Retina (tissue), 1 donor: ENCODE data around the gene LEMD1.
A peak's percentile ranks its signal among the peaks of the same experiment; 100 is the strongest.

Experiments
- DNase-seq: peaks from one replicate; pipeline ENCODE4 v3.0.0-alpha.2; 2016

Gene LEMD1

DNA sequence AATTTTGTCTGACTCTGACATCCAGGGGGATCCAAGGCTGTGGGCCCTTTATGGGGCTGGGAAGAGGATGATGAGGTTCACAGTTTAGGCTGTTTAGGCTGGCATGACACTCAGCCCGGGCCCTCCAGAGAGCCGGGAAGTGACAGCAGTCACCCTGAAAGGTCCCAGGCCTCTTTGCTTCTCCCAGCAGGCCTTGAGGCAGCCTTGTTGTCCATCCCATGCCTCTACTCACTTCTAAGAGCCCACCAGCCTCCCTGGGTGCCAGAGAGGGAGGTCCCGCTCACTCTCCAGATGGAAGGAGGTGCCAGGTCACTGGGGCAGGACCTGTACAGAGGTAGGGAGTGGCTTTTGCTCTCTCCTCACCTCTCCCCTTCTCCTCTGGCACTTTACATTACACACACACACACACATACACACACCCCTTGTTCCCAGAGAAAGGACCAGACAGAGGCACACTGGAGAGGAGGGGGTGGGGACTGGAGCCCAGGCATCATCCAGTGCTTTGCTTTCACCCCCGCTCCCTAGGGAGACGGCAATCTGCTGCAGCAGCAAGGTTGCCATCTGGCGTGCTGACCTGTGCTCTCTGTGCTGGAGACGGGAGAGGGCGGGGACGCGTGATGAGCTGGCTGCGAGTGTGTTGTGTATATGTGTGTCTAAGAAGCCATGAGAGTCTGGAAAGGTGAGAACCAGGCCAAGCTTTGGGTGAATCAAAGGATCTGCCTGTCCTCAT lies 69.7 kb downstream of the LEMD1 start:
- DNase-seq: peak; percentile 79

DNA sequence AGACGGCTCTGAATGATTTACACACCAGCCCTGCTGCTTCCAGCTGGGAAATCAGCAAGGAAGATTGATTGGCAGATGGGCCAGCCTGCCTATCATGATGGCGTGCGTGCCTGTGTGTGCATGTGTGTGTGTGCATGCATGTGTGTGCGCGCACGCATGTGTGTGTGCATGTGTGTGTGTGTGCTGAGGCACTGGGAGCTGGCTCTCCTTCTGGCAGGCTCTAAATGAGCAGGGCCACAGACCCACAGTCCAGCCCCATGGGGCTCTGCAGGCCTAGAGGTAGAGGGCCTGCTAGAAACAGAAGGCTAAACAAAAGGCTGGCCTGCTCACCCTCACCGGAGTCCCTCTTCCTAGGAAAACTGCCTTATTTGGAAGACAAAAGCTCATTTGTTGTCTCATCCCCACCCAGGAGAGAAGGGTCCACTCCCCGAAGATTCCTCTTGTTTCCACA lies 71.1 kb downstream of the LEMD1 start:
- DNase-seq: peak; percentile 77

DNA sequence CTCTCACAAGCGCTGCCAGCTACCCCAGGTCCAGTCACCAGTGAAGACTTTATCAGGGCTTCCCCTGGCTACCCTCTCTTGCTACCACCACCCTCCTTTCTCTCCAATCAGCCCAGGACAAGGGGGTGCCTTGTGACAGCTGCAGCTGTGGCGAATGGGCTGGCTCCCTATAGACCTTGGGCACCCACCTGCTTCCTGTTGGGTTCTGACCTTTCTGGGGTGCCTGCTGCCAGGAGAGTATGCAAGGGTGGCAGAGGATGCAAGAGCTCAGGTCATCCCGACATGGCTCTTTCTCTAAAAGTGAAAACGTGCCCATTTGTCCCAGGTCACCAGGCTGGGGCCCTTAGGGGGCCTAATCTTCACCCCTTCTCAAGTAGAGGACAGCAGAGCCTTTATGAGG lies 71.7 kb downstream of the LEMD1 start:
- no peak for DNase-seq

DNA sequence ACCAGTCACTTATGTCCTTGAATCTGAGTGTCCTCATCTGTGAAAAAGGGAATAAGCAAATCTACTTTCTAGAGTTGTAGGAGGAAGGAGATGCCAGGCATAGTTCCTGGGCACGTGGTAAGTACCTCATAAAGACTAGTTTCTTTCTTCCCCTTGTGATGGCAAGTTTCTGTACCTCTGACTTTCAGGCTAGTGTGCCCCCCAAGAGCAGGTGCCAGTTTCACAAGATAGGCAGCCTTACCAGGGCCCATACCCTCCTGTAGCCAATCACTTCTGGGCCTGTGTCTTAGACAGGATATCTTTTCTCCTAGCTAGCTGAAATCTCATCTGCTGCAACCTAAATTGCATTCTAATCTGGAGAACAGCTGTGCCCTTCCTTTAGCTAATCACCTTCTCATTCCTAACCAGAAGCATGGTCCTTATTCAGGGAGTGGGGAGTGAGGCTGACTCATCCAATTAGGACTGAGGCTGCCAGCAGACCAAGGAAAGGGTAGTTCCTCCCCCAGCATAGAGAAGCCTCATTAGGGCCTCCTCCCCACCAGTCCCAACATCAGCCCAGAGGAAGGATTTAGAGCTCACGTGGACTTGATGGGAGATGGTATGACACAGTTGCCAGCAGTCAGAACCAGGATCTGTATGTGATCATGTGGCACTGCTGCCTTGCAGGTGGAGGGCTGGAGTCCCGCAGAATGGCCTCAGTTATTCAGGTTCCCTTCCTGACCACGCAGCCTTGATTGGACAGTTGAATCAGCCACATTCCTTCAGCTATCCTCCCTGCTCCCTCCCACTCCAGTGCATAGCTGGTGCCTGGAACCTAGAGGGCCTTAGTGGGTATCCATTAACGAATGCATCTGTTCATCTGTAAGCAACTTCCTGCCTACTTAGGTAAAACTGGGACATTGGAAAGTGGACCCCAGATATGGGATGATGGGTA lies 73.0 kb downstream of the LEMD1 start:
- DNase-seq: peak; percentile 34

DNA sequence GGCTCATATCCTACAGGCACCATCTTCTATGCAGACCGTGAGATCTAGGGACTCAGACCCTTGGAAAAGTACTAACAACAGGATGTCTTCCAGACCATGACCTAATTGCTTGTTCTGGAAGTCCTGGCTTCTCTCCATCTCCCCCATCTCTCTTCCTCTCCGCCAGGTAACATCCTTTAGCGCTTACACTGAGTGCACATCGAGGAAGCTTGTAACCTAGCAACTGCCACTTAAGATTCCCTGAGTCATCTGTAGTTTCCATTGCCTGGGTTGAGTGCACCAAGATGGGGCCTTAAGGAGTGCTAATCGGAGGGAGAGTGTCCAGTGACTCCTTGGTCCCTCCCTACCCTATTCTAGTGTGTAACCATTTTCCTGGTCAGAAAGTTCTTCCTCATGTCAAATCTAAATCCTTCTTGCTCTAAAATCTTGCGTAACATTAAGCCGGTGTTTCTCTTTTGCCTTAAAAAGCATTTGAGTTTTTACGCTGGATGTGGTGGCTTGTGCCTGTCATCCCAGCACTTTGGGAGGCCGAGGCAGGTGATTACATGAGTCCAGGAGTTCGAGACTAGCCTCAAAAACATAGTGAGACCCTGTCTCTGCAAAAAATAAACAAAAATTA lies 74.8 kb downstream of the LEMD1 start:
- no peak for DNase-seq

DNA sequence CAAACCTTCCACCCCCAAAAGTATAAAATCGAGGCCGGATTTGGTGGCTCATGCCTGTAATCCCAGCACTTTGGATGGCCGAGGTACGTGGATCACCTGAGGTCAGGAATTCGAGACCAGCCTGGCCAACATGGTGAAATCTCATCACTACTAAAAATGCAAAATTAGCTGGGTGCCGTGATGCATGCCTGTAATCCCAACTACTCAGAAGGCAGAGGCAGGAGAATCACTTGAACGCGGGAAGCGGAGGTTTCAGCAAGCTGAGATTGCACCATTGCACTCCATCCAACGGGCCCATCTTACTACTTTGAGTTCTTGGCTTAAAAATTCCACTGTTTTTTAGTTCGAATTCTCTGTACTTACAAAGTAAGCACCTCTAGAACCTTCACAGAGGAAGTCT lies 76.1 kb downstream of the LEMD1 start:
- DNase-seq: no peak

DNA sequence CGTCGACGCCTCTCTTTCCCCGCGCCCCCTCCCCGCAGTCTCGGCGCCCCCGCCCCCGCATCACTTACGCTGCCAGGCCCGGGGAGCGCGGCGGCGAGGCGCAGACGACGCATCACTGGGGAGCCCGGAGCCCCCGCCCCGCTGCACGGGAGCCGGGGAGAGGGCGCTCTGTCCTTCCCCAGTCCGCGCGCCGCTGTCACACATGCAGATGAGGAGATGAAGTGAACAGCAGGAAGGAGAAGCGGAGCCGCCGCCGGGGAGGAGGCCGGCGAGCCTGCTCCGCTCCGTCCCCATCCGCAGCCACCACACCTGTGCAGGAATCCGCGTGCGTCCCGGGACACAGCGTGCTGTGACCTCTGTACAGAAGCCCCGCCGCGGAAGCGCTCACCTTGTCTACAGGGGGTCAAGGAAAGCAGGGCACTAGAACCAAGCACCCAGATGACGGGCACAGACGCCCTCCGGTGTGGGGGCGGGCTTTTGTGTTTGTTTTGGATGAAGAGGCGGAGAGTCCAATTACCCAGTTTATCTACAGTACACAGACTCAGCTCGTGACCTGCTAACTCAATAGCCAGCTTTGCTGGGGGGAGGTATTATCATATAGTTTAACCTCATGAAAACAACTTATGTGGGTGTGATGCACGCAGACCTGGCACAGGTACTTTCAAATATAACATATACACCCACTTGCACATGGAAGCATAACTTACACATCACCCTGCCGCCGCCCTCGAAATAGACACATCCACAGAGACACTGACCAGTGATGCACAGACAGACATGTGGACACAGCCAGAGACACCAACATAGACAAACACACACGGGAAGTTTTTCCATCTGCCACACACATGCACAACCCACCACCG lies 77.6 kb downstream of the LEMD1 start:
- DNase-seq: peak; percentile 72

DNA sequence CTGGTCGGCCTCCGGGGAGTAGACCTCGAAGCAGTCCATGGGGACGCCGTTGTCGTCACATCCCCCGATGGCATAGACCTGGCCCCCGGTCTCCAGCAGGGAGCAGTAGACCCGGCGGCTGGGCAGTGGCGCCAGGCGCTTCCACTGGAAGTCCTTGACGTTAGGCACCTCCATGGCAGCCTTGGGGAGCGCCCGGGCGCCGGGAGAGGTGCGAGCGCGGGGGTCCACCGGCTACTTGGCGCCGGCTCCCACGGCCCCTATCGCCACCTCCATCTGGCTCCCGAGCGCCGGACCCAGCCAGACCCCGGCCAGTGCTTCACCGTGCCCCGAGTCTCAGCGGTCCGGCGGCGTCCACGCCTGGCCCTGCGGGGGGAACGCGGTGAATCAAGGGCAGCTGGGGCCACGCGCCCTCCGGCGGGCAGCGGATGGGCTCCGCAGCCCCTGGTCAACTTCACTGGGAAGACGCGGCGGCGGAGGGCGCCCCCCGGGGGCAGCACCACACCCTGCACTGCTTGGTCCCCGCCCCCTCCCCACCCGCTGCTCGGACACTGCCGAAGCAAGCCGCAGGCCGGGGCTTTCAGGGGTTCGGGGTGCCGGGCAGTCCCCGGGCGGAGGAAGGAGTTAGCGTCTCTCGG lies 78.3 kb downstream of the LEMD1 start:
- DNase-seq: peak; percentile 81

DNA sequence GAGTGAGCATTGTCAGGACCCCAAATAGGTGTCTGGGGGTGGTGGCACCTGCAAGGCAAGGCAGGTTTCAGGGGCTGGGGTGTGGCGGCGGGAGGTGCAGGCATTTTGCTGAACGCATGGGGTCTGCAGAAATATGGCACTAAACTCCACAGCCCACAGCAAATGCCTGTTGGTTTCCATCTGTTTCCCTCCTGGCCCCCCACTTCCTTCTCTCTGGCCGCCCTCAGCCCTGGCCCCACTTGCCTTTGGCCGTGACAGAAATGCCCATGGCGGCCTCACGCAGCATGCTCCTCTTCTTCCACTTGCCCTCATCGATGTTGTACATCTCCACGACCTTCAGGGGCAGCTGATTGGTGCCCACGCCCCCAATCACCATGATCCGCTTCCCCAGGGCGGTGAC lies 78.9 kb downstream of the LEMD1 start:
- no peak for DNase-seq

DNA sequence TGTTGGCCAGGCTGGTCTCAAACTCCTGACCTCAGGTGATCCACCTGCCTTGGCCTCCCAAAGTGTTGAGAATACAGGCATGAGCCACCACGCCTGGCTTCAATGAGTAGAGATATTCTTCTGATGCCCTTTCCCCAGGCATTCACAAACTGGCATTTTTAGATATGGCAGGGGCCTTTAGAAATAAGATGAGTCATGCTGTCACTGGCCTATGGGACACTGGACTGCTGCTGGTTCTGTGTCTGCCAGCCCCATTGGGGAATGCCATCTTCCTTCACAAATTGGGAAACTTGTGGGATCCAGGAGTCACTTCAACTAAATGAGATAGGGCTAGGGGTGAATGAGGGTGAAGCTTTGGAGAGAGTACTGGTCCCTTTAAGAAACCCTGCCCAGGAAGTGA lies 81.2 kb downstream of the LEMD1 start:
- no peak for DNase-seq

DNA sequence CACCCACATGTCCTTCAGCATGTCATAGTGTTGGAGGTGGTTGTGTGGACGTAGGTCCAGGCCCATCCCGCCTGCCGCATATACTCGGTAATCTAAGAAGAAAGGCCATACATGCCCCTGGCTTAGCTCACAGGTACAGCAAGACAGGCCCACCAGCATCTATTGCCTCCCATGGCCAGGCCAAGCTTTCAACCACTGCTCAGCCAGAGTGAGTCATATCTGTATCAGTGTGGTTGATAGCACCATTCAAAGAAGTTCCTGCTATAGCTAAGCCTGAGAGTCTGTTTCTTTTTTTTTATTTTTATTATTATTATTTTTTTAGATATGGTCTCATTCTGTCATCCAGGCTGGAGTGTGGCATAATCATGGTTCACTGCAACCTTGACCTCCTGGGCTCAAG lies 82.1 kb downstream of the LEMD1 start:
- DNase-seq: no peak

DNA sequence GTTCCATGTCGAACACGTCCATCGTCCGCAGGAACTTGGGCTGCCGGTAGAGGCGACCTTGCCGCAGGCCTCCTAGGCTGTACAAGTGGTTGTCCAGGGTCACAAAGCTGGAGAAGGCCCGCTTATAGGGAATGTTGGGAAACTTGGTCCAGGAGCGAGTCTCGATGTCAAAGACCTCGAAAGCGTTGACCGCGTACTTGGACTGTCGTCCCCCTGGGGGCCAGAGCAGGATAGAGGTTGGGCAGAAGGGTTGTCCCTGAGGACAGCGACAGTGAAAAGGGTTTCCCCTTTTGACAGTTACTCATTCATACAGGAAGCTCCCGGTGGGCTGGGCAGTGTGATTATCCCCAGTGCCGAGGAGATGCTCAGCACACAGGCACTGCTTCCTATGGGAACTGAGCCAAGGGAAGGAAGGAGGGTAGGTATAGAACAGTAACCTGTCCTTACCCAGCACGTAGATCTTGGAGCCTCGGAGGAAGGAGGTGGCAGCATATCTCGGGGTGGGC lies 82.6 kb downstream of the LEMD1 start:
- DNase-seq: no peak

DNA sequence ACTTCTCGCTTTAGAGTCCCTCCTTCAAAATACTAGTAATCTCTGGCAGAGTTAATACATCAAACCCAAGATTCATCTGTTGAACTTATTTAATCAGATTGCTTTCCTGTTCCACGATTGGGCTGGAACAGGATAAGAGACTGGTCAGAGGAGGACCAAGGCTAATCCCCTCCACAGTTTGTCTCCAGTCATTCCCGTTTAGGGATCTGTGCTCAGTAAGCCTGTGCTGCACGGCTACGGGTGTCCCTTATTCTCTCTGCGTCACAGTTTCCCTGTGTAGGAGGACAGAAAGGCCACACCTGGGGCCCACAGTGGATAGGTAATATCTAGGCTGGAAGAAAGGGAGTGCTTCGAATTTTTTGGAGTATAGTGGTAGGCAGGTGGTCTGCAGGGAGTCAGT lies 83.8 kb downstream of the LEMD1 start:
- no peak for DNase-seq

DNA sequence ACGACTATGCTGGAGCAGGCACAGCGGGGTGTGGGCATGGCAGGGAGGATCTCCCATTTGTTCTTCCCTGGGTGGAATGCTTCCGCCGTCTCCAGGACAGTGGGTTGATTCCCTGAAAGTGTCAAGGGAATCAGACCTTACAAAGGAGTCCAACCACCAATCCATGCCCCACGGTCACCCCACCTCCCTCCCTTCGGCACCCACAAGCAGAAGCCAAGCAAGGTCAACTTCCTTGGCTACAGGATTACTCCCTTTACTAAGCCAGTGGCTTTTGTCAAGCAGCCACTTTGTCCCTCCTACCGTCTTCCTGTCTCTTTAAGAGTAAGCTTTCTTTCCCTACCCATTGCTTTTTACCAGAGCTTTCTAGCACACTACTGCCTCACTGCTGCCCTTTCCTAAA lies 84.4 kb downstream of the LEMD1 start:
- no peak for DNase-seq

DNA sequence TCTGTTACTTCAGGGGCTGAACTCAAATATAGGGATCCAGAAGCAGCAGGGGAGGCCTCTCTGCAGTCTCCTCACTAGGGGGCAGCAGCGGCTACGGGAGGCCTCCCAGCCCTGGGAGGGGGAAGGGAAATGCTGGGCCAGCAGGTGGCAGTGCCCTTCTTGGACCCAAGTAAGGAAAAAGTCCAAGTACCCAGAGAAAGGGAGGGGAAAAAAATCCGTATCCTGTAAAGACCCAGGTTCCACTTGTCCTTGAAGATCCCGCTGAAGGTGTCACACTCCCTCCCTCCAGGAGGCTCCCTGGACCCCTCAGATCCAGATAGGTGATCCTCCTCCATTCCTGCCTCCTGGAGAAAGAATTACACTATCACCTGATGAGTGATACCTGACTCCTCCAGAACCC lies 86.2 kb downstream of the LEMD1 start:
- peak; percentile 82 for DNase-seq

DNA sequence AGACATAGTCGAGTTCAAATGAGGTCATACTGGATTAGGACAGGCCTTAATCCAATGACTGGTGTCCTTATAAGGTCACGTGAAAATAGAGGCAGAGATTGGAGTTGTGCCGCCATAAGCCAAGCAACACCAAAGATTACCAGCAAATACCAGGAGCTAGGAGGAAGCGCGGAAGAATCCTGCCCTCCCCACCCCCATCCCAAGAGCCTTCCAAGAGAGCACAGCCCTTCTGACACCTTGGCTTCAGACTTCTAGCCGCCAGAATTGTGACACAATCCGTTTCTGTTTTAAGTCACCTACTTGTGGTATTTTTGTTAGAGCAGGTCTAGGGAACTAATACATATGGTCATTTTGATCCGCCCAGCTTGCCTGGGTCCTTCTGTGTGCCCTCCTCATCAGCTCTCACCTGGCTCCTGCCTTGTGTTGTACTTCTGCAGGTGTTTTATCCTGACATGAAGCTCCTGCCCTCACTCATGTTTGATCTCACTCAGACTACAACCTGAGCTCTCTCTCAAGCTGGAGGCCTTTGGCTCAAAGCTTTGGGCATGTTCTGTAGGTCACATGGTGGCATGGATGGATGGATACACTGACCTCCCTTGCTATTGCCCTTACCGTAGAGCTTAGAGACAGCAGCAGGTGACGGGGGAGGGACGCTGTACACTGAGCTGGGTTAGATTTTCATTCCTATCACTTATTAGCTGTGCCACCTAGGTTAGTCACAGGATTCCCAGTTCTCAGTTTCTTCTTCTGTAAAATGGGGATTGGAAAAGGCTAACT lies 89.7 kb downstream of the LEMD1 start:
- no peak for DNase-seq
